SK-N-SH treated with all-trans-retinoic acid at 6 μM for 48 hours (cell line): Measurements from ENCODE around the gene CSTA.

Experiments
- ATAC-seq: fragments of 200-7000 bp; cut with Tn5 transposase; 3 replicates; pipeline ENCODE4 v1.9.1; 2020; ENCODE audit warnings: mild to moderate bottlenecking, moderate library complexity
- ARNTL ChIP-seq: fragments of 450-650 bp; formaldehyde crosslinking; IDR thresholded peaks from 2 replicates; pipeline ENCODE4 v1.5.0; 2020; ENCODE audit warnings: low read depth, mild to moderate bottlenecking, moderate library complexity, borderline replicate concordance
- BACH2 ChIP-seq: fragments of 250-450 bp; sonication (Bioruptor Pico); IDR thresholded peaks from 2 replicates; pipeline ENCODE4 v1.9.0; 2021; ENCODE audit warnings: mild to moderate bottlenecking, borderline replicate concordance
- CSDC2 ChIP-seq: fragments of 250-450 bp; sonication (Bioruptor Pico); IDR thresholded peaks from 2 replicates; pipeline ENCODE4 v1.5.0; 2020; ENCODE audit warnings: mild to moderate bottlenecking, moderate library complexity
- ESRRG ChIP-seq: fragments of 250-450 bp; sonication (Bioruptor Pico); IDR thresholded peaks from 2 replicates; pipeline ENCODE4 v1.6.1; 2021; ENCODE audit warnings: mild to moderate bottlenecking
- GLIS3 ChIP-seq: fragments of 250-450 bp; sonication (Bioruptor Pico); IDR thresholded peaks from 2 replicates; pipeline ENCODE4 v1.5.0; 2020; ENCODE audit warnings: mild to moderate bottlenecking, moderate library complexity
- ISL1 ChIP-seq: fragments of 250-450 bp; sonication (Bioruptor Pico); IDR thresholded peaks from 2 replicates; pipeline ENCODE4 v2.1.2; 2022; ENCODE audit warnings: mild to moderate bottlenecking, moderate library complexity
- OSR1 ChIP-seq: fragments of 250-450 bp; sonication (Bioruptor Pico); IDR thresholded peaks from 2 replicates; pipeline ENCODE4 v1.8.0; 2022; ENCODE audit warnings: moderate library complexity, mild to moderate bottlenecking, inconsistent platforms
- PATZ1 ChIP-seq: fragments of 250-450 bp; sonication (Bioruptor Pico); IDR thresholded peaks from 2 replicates; pipeline ENCODE4 v1.8.0; 2020; ENCODE audit warnings: mild to moderate bottlenecking, moderate library complexity, borderline replicate concordance
- PPARA ChIP-seq: fragments of 250-450 bp; sonication (Bioruptor Pico); IDR thresholded peaks from 2 replicates; pipeline ENCODE4 v1.5.0; 2020; ENCODE audit warnings: mild to moderate bottlenecking, borderline replicate concordance
- SNAI2 ChIP-seq: fragments of 250-450 bp; sonication (Bioruptor Pico); IDR thresholded peaks from 2 replicates; pipeline ENCODE4 v1.5.0; 2020; ENCODE audit warnings: mild to moderate bottlenecking, moderate library complexity
- TCF4 ChIP-seq: fragments of 250-450 bp; sonication (Bioruptor Pico); IDR thresholded peaks from 2 replicates; pipeline ENCODE4 v1.8.0; 2021; ENCODE audit warnings: mild to moderate bottlenecking, moderate library complexity, borderline replicate concordance
- TOX ChIP-seq: fragments of 250-450 bp; sonication (Bioruptor Pico); IDR thresholded peaks from 2 replicates; pipeline ENCODE4 v1.8.0; 2021; ENCODE audit warnings: mild to moderate bottlenecking, moderate library complexity, borderline replicate concordance
- ZC3H10 ChIP-seq: fragments of 250-450 bp; sonication (Bioruptor Pico); IDR thresholded peaks from 2 replicates; pipeline ENCODE4 v1.5.1; 2021; ENCODE audit warnings: mild to moderate bottlenecking, moderate library complexity
- ZFP3 ChIP-seq: fragments of 250-450 bp; sonication (Bioruptor Pico); IDR thresholded peaks from 2 replicates; pipeline ENCODE4 v1.5.0; 2020; ENCODE audit warnings: mild to moderate bottlenecking, moderate library complexity
- ZFP30 ChIP-seq: fragments of 450-650 bp; formaldehyde crosslinking; IDR thresholded peaks from 2 replicates; pipeline ENCODE4 v1.5.0; 2022; ENCODE audit warnings: mild to moderate bottlenecking, moderate library complexity
- ZNF565 ChIP-seq: fragments of 450-650 bp; formaldehyde crosslinking; conservative IDR thresholded peaks from 2 replicates; pipeline ENCODE4 v1.5.0; 2020; ENCODE audit warnings: low read depth, mild to moderate bottlenecking, moderate library complexity
- ZNF70 ChIP-seq: fragments of 450-650 bp; formaldehyde crosslinking; IDR thresholded peaks from 2 replicates; pipeline ENCODE4 v1.5.0; 2020; ENCODE audit warnings: mild to moderate bottlenecking, moderate library complexity
- ZNF8 ChIP-seq: fragments of 450-650 bp; formaldehyde crosslinking; IDR thresholded peaks from 2 replicates; pipeline ENCODE4 v1.5.0; 2020; ENCODE audit warnings: mild to moderate bottlenecking, moderate library complexity
- TF ChIP-seq, protein P1 (sequence below): fragments of 250-450 bp; sonication (Bioruptor Pico); IDR thresholded peaks from 2 replicates; pipeline ENCODE4 v1.5.1; 2021; ENCODE audit warnings: mild to moderate bottlenecking, moderate library complexity
- TF ChIP-seq, protein P2 (sequence below): fragments of 250-450 bp; sonication (Bioruptor Pico); IDR thresholded peaks from 2 replicates; pipeline ENCODE4 v1.8.0; 2021; ENCODE audit warnings: low read depth, mild to moderate bottlenecking, moderate library complexity, borderline replicate concordance
- TF ChIP-seq, protein P3 (sequence below): fragments of 250-450 bp; sonication (Bioruptor Pico); IDR thresholded peaks from 2 replicates; pipeline ENCODE4 v1.5.0; 2020; ENCODE audit warnings: mild to moderate bottlenecking, moderate library complexity

CSTA gene

DNA sequence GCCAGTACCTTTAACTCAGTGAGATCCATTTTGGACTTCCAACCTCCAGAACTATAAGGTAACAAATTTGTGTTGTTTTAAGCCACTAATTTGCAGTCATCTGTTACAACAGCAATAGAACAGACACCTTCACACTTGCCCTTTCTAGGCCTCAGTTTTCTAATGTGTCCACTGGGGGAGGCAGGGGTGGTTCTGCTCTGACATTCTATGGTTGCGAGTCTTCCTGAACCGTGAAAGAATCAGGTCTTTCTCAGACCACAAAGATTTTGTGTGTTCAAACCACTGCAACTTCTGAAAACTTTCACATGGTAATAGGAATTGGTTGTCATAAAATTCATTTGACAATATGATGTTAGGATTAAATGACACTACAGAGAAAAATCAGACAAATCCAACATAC, 26.8 kb upstream of the CSTA start:
- no peak for TF ChIP-seq CSDC2 (CRISPR knock-in tag)
- TF ChIP-seq ARNTL (CRISPR knock-in tag): no peak
- TF ChIP-seq ZNF8 (CRISPR knock-in tag): no peak
- no peak for TF ChIP-seq OSR1 (CRISPR knock-in tag)
- TF ChIP-seq, protein P1, sequence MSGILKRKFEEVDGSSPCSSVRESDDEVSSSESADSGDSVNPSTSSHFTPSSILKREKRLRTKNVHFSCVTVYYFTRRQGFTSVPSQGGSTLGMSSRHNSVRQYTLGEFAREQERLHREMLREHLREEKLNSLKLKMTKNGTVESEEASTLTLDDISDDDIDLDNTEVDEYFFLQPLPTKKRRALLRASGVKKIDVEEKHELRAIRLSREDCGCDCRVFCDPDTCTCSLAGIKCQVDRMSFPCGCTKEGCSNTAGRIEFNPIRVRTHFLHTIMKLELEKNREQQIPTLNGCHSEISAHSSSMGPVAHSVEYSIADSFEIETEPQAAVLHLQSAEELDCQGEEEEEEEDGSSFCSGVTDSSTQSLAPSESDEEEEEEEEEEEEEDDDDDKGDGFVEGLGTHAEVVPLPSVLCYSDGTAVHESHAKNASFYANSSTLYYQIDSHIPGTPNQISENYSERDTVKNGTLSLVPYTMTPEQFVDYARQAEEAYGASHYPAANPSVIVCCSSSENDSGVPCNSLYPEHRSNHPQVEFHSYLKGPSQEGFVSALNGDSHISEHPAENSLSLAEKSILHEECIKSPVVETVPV (CRISPR knock-in tag): no peak
- TF ChIP-seq SNAI2 (CRISPR knock-in tag): no peak
- no peak for TF ChIP-seq TOX (CRISPR knock-in tag)
- no peak for TF ChIP-seq ZNF70
- TF ChIP-seq ISL1 (CRISPR knock-in tag): no peak
- no peak for TF ChIP-seq TCF4 (CRISPR knock-in tag)
- TF ChIP-seq PATZ1 (CRISPR knock-in tag): no peak
- TF ChIP-seq, protein P2, sequence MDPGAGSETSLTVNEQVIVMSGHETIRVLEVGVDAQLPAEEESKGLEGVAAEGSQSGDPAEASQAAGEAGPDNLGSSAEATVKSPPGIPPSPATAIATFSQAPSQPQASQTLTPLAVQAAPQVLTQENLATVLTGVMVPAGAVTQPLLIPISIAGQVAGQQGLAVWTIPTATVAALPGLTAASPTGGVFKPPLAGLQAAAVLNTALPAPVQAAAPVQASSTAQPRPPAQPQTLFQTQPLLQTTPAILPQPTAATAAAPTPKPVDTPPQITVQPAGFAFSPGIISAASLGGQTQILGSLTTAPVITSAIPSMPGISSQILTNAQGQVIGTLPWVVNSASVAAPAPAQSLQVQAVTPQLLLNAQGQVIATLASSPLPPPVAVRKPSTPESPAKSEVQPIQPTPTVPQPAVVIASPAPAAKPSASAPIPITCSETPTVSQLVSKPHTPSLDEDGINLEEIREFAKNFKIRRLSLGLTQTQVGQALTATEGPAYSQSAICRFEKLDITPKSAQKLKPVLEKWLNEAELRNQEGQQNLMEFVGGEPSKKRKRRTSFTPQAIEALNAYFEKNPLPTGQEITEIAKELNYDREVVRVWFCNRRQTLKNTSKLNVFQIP (CRISPR knock-in tag): no peak
- TF ChIP-seq, protein P3, sequence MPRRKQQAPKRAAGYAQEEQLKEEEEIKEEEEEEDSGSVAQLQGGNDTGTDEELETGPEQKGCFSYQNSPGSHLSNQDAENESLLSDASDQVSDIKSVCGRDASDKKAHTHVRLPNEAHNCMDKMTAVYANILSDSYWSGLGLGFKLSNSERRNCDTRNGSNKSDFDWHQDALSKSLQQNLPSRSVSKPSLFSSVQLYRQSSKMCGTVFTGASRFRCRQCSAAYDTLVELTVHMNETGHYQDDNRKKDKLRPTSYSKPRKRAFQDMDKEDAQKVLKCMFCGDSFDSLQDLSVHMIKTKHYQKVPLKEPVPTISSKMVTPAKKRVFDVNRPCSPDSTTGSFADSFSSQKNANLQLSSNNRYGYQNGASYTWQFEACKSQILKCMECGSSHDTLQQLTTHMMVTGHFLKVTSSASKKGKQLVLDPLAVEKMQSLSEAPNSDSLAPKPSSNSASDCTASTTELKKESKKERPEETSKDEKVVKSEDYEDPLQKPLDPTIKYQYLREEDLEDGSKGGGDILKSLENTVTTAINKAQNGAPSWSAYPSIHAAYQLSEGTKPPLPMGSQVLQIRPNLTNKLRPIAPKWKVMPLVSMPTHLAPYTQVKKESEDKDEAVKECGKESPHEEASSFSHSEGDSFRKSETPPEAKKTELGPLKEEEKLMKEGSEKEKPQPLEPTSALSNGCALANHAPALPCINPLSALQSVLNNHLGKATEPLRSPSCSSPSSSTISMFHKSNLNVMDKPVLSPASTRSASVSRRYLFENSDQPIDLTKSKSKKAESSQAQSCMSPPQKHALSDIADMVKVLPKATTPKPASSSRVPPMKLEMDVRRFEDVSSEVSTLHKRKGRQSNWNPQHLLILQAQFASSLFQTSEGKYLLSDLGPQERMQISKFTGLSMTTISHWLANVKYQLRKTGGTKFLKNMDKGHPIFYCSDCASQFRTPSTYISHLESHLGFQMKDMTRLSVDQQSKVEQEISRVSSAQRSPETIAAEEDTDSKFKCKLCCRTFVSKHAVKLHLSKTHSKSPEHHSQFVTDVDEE (CRISPR knock-in tag): no peak
- TF ChIP-seq ZNF565: no peak
- no peak for TF ChIP-seq ZFP30 (CRISPR knock-in tag)
- TF ChIP-seq GLIS3 (CRISPR knock-in tag): no peak
- no peak for TF ChIP-seq BACH2
- no peak for TF ChIP-seq ZC3H10 (CRISPR knock-in tag)
- no peak for ATAC-seq

DNA sequence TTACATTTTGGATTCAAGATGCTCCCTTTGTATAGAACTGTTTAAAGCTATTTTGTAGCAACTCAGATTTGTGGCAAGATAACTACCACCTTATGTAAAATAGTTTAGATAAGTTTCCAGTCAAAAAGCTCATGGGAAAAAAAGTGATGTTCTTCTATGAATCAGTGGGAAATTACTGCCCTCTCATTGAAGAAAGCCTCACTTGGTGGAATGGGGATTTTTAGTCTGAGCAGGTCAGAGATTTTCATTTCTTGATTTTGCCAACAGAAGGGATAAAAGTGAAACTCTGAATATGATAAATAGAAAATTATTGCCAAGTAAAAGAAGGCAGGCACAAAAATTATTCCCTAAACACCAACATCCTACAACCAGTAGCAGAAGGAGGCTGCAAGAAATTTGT, 25.8 kb upstream of the CSTA start:
- no peak for ATAC-seq
- TF ChIP-seq, protein P2 (CRISPR knock-in tag): no peak
- TF ChIP-seq, all 23 proteins: peak for 0

- ATAC-seq: no peak
- TF ChIP-seq, protein P2 (CRISPR knock-in tag): no peak
- TF ChIP-seq ZNF8 (CRISPR knock-in tag) (no peak), GLIS3 (CRISPR knock-in tag) (no peak), ZNF565 (no peak), CSDC2 (CRISPR knock-in tag) (no peak), ZFP30 (CRISPR knock-in tag) (no peak), ZNF70 (no peak), ARNTL (CRISPR knock-in tag) (no peak), BACH2 (no peak), ISL1 (CRISPR knock-in tag) (no peak), ZFP3 (CRISPR knock-in tag) (no peak), TOX (CRISPR knock-in tag) (no peak), OSR1 (CRISPR knock-in tag) (no peak), PPARA (CRISPR knock-in tag) (no peak), ESRRG (CRISPR knock-in tag) (no peak)
- TF ChIP-seq, protein P3 (CRISPR knock-in tag): no peak
These were observed 25.1 kb upstream of the CSTA start for GRCh38 chr3:122299872-122300460.
